Neural progenitor cell (in vitro differentiated cells): ENCODE results near the gene CNTN1. TPM values are rescaled to one million over a fixed set of nuclear protein-coding genes. Genes with fewer than 3 reads are reported as not detected.

Experiments used
- DNase-seq: peaks from one replicate; pipeline ENCODE4 v3.0.0-alpha.2; 2016; ENCODE audit warnings: low spot score
- H2AFZ ChIP-seq: fragments of 200-600 bp; sonication (generic); replicated peaks from 2 replicates; pipeline ENCODE4 v1.6.1; 2016; ENCODE audit warnings: antibody characterized with exemption
- H3F3A ChIP-seq: fragments of 200-600 bp; sonication (generic); 2 replicates; pipeline ENCODE4 v1.6.1; 2016; ENCODE audit warnings: antibody characterized with exemption, low read depth
- H3K27ac ChIP-seq: fragments of 200-600 bp; sonication (generic); 2 replicates; pipeline ENCODE4 v1.5.1; 2016; ENCODE audit warnings: mild to moderate bottlenecking
- H3K27me3 ChIP-seq: fragments of 200-600 bp; sonication (generic); 2 replicates; pipeline ENCODE4 v1.6.1; 2016; ENCODE audit warnings: mild to moderate bottlenecking, moderate library complexity
- H3K36me3 ChIP-seq: fragments of 200-600 bp; sonication (generic); 2 replicates; pipeline ENCODE4 v1.5.1; 2016
- H3K4me1 ChIP-seq: fragments of 200-600 bp; sonication (generic); 2 replicates; pipeline ENCODE4 v1.6.1; 2016; ENCODE audit warnings: mixed run types
- H3K4me2 ChIP-seq: fragments of 200-600 bp; sonication (generic); 2 replicates; pipeline ENCODE4 v1.6.1; 2016
- H3K4me3 ChIP-seq: fragments of 200-600 bp; sonication (generic); 2 replicates; pipeline ENCODE4 v1.5.1; 2016
- H3K79me2 ChIP-seq: fragments of 200-600 bp; sonication (generic); 2 replicates; pipeline ENCODE4 v1.6.1; 2016; ENCODE audit warnings: low read depth
- H3K9ac ChIP-seq: fragments of 200-600 bp; sonication (generic); 2 replicates; pipeline ENCODE4 v1.6.1; 2016
- H3K9me3 ChIP-seq: fragments of 200-600 bp; sonication (generic); 2 replicates; pipeline ENCODE4 v1.5.1; 2016; ENCODE audit warnings: low read depth
- H4K20me1 ChIP-seq: fragments of 200-600 bp; sonication (generic); 2 replicates; pipeline ENCODE4 v1.6.1; 2016; ENCODE audit warnings: low read depth
- H3K27ac Mint-ChIP-seq: 3 replicates; pipeline ENCODE4 v1.8.0; 2021; ENCODE audit warnings: mixed read lengths
- H3K27me3 Mint-ChIP-seq: 2 replicates; pipeline ENCODE4 v1.8.0; 2022; ENCODE audit warnings: low read depth, mild to moderate bottlenecking, inconsistent platforms, moderate library complexity, mixed read lengths; ENCODE audit not compliant: insufficient read depth
- H3K36me3 Mint-ChIP-seq: 3 replicates; pipeline ENCODE4 v1.8.0; 2021; ENCODE audit warnings: mixed read lengths
- H3K4me1 Mint-ChIP-seq: 3 replicates; pipeline ENCODE4 v1.8.0; 2021; ENCODE audit warnings: mixed read lengths
- H3K4me3 Mint-ChIP-seq: 3 replicates; pipeline ENCODE4 v1.8.0; 2021; ENCODE audit warnings: mild to moderate bottlenecking, moderate library complexity, mixed read lengths
- H3K9me3 Mint-ChIP-seq: 3 replicates; pipeline ENCODE4 v1.8.0; 2020; ENCODE audit warnings: mixed read lengths
- CTCF ChIP-seq: fragments of 200-600 bp; sonication (generic); IDR thresholded peaks from 2 replicates; pipeline ENCODE4 v1.5.1; 2017; ENCODE audit warnings: antibody characterized with exemption, mild to moderate bottlenecking
- EZH2 ChIP-seq: fragments of 200-600 bp; sonication (generic); IDR thresholded peaks from 2 replicates; pipeline ENCODE4 v1.6.1; 2017; ENCODE audit warnings: antibody characterized with exemption, mild to moderate bottlenecking, moderate library complexity
- EZH2phosphoT487 ChIP-seq: fragments of 200-600 bp; sonication (generic); IDR thresholded peaks from 2 replicates; pipeline ENCODE4 v1.6.1; 2017; ENCODE audit warnings: antibody characterized with exemption
- total RNA-seq: library from RNA; depleted of rRNA; stranded (reverse); fragments of >200 nt; gene quantifications from 2 replicates; pipeline ENCODE4 v1.2.3, GENCODE V29; 2015; ENCODE audit warnings: low replicate concordance

Gene CNTN1
- total RNA-seq, 1 donor from 2014 or later, result 0.17 TPM

- H3K4me1 Mint-ChIP-seq, result no peaks in the 10 kb centered on the region
- DNase-seq, result no peak
- H3K27ac Mint-ChIP-seq, result no peak overlapping the region
Measured at GRCh38 chr12:41103614-41104013, 411.4 kb downstream of the CNTN1 start.

GRCh38 chr12:41106315-41106714 lies 414.1 kb downstream of the CNTN1 start:
- H3F3A ChIP-seq, result no peaks in the 10 kb centered on the region
- H3K27me3 ChIP-seq, result no peaks in the 10 kb centered on the region
- no peak overlapping the region for H3K4me3 Mint-ChIP-seq
- H3K4me2 ChIP-seq, result no peak overlapping the region
- H3K9me3 ChIP-seq, result no peaks in the 10 kb centered on the region
- H3K27me3 Mint-ChIP-seq, result no peaks in the 10 kb centered on the region
- no peak for DNase-seq
- H3K27ac Mint-ChIP-seq, result no peak overlapping the region
- no peak overlapping the region for H3K4me3 ChIP-seq
- no peaks in the 10 kb centered on the region for H3K9me3 Mint-ChIP-seq
- no peaks in the 10 kb centered on the region for H3K4me1 ChIP-seq
- H3K27ac ChIP-seq, result no peak overlapping the region
- no peaks in the 10 kb centered on the region for H4K20me1 ChIP-seq
- H2AFZ ChIP-seq, result no peak overlapping the region
- no peak for TF ChIP-seq EZH2phosphoT487
- no peak for TF ChIP-seq EZH2
- no peak for TF ChIP-seq CTCF
- no peaks in the 10 kb centered on the region for H3K36me3 Mint-ChIP-seq
- H3K4me1 Mint-ChIP-seq, result no peaks in the 10 kb centered on the region
- H3K9ac ChIP-seq, result no peak overlapping the region
- no peaks in the 10 kb centered on the region for H3K79me2 ChIP-seq
- no peaks in the 10 kb centered on the region for H3K36me3 ChIP-seq

More at GRCh38 chr12:41103614-41104013, 411.4 kb downstream of the CNTN1 start:
- Mint-ChIP-seq H3K27me3 (peaks cover 2% of the 10 kb centered on the region), H3K4me3 (no peak overlapping the region), H3K36me3 (no peaks in the 10 kb centered on the region), H3K9me3 (no peaks in the 10 kb centered on the region)
- Histone ChIP-seq H3K9ac (no peak overlapping the region), H2AFZ (no peak overlapping the region), H3K4me2 (no peak overlapping the region), H3K4me1 (no peaks in the 10 kb centered on the region), H3F3A (no peaks in the 10 kb centered on the region), H3K4me3 (no peak overlapping the region), H3K27ac (no peak overlapping the region), H3K27me3 (no peaks in the 10 kb centered on the region), H3K9me3 (no peaks in the 10 kb centered on the region), H4K20me1 (no peaks in the 10 kb centered on the region), H3K79me2 (no peaks in the 10 kb centered on the region), H3K36me3 (no peaks in the 10 kb centered on the region)
- TF ChIP-seq CTCF (no peak), EZH2phosphoT487 (no peak), EZH2 (no peak)

- no peak overlapping the region for H3K4me2 ChIP-seq
- TF ChIP-seq EZH2phosphoT487 (no peak), EZH2 (no peak), CTCF (no peak)
- H3K9me3 ChIP-seq, result no peaks in the 10 kb centered on the region
- no peak overlapping the region for H3K27ac ChIP-seq
- no peaks in the 10 kb centered on the region for H4K20me1 ChIP-seq
- Mint-ChIP-seq H3K9me3 (no peaks in the 10 kb centered on the region), H3K27me3 (no peaks in the 10 kb centered on the region), H3K36me3 (no peaks in the 10 kb centered on the region), H3K4me1 (no peaks in the 10 kb centered on the region), H3K27ac (no peak overlapping the region), H3K4me3 (no peak overlapping the region)
- no peaks in the 10 kb centered on the region for H3K27me3 ChIP-seq
- no peak overlapping the region for H3K4me3 ChIP-seq
- DNase-seq, result no peak
- no peak overlapping the region for H3K9ac ChIP-seq
- H2AFZ ChIP-seq, result no peak overlapping the region
- H3K36me3 ChIP-seq, result no peaks in the 10 kb centered on the region
- H3K79me2 ChIP-seq, result no peaks in the 10 kb centered on the region
- H3K4me1 ChIP-seq, result no peaks in the 10 kb centered on the region
- no peaks in the 10 kb centered on the region for H3F3A ChIP-seq
Measured at GRCh38 chr12:41108032-41108431, 415.8 kb downstream of the CNTN1 start.

GRCh38 chr12:41112903-41113302 lies 420.7 kb downstream of the CNTN1 start:
- no peaks in the 10 kb centered on the region for H3K9me3 Mint-ChIP-seq
- Histone ChIP-seq H3K9me3 (no peaks in the 10 kb centered on the region), H3K4me3 (no peak overlapping the region), H3K79me2 (no peaks in the 10 kb centered on the region), H3K36me3 (no peaks in the 10 kb centered on the region), H3K9ac (no peak overlapping the region), H2AFZ (no peak overlapping the region), H3K4me2 (no peak overlapping the region), H3K27me3 (no peaks in the 10 kb centered on the region), H3K4me1 (no peaks in the 10 kb centered on the region), H4K20me1 (no peaks in the 10 kb centered on the region), H3K27ac (no peak overlapping the region), H3F3A (no peaks in the 10 kb centered on the region)
- no peaks in the 10 kb centered on the region for H3K36me3 Mint-ChIP-seq
- TF ChIP-seq EZH2phosphoT487 (no peak), EZH2 (no peak), CTCF (no peak)
- no peak for DNase-seq
- H3K4me3 Mint-ChIP-seq, result no peak overlapping the region
- no peaks in the 10 kb centered on the region for H3K27me3 Mint-ChIP-seq
- no peaks in the 10 kb centered on the region for H3K4me1 Mint-ChIP-seq
- H3K27ac Mint-ChIP-seq, result no peak overlapping the region
